ENCODE measurements around the gene TADA2B.
A peak's percentile ranks its signal among the peaks of the same experiment; 100 is the strongest.

Gene TADA2B

DNA sequence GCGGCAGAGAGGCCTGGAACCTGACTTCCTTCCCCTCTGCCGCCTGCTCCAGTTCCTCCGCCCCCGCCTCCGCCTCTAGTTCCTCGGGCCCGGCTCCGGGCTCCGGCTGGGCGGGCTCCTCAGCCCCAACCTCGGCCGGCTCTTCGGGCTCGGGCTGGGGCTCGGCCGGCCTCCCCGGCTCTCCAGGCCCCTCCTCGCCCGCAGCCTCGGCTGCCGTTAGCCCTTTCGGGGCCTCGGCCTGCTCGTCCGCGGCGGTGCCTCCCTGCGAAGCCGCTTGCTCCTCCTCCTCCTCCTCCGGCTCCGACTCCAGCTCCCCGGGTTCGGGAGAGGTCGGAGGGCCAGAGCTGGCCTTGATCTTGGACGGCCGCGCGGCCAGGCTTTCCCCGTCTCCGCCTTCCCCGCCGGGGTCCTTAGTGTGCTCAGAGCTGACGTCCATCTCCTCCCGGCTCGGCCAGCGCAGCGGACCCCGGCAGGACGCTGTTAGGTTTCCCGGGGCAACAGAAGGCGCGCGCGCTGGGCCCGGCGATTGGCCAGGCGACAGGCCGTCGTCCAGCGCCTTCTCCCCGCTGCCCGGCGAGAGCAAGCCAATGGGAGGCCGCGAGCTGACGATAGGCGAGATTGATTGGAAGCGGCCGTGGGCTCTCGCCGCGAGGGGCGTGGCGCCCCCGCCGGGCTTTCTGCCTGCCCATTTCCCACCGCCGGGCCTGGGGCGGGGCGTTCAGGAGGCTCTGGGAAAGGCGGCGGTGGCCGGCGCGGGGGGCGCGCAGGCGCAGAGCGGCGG is 479 bp upstream of the TADA2B start:
- peak; percentile 91 for DNase-seq

DNA sequence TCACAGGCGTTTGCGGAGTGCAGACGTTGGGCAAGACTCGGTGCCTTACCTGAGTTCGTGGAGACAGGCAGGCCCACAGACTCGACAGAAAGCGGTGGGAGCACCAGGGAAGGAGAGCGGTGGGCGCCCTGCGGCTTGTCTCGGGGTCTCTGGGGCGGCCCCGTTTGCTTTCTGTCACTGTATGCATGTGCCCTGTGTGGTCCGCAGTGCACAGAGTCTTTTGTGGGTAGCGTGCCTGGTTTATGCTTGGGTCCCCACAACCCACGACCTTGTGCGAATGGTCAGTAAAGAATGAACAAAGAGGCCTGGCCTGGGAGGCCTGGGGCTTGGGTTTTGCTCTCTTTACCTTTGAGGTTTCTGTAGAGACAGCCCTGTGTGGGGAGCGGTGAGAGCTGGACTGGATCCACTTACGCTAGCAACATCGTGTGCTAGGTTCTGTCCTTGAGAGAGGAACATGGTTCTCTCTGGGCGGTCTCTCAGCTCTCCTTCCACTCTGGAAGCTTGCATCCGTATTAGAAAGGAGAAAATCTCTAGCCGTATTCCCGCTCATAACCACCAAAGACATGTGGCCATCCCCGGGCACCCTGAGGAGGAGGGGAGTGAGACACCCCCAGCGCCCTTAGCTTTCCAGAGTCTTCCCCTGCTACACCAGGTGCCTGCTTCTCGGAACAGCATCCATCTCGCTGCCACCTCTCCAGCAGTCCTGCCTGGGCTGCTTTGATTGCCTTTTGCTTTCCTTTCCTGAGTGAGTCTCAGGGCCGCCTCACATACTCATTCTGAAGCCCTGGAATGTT is 1.2 kb downstream of the TADA2B start:
- no peak for DNase-seq

DNA sequence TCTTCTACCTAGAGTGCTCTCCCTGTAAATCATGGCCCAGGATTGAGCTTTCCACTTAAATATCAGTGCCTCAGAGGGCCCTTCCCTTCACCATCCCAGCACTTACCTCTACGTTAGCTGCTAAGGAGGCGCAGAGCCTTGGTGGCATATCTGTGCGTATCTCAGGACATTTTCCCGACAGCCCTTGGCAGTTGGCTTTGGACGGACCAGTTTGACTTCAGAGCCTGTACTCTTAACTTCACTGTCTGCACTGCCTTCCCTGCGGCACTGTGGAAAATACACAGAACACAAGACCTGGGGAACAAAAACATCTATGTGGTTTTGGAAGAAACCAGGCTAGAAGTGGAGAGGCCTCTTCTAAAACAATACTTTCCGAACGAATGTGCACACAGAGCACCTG is 2.4 kb downstream of the TADA2B start:
- no peak for DNase-seq

DNA sequence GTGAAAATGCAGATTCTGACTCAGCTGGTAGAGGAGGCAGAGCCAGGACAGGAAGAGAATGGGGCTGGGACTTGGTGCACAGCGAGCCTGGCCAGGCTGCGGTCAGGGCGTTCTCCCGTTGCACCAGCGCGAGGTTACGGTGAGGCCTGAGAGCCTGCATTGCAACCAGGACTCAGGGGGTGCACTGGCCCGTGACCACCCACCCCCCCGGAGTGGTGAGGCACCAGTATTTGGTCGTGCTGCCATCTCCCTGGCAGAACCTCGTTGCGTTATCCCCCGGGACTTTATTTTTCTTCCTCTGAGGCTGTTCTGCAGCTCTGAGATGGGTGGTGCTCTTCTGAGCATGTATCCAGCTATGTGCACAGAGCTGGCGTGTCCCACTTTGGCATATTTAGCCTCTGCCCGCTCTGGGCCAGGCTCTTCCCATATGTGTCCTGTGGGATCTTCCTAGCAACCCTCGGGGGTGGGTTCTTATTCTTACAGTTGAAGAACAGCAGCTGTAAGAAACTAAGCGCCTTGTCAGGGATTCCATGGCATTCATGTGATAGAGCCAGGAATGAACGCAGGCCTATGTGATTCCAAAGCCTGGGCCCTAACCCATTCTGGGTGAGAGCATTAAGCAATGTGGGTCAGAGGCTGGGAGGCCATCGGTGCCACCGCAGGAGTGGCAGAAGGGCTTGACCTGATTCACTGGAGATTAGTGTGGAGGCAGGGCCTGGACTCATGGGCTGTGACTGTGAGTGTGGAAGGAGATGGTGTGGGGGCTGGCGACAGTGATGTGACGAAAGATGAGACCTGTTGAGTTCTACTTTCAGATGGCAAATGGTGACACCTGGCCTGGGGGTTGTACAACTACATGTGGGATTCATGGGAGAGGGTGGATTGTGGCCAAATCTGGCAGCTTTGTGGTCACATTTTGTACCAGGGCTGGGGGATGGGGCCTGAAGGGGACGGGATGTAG is 3.1 kb downstream of the TADA2B start:
- DNase-seq: no peak

DNA sequence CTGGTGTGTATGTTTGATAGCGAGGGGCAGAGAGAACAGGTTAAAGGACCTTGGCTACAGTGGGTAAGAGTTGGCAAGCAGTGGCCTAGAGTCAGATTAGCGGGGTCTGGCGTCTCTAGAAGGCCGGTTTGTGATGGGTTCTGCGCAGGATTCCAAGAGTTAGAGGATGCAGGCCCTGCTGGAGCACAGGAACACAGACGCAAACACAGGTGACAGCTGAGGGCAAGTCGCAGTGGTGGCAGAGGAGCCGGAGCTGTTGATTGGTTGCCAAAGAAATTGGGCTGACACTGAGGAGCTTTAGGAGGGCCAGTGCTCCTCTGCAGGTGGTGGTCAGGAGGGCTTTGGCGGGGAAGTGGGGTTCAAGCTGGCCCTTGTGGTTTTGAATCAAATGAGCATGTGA is 3.8 kb downstream of the TADA2B start:
- no peak for DNase-seq

DNA sequence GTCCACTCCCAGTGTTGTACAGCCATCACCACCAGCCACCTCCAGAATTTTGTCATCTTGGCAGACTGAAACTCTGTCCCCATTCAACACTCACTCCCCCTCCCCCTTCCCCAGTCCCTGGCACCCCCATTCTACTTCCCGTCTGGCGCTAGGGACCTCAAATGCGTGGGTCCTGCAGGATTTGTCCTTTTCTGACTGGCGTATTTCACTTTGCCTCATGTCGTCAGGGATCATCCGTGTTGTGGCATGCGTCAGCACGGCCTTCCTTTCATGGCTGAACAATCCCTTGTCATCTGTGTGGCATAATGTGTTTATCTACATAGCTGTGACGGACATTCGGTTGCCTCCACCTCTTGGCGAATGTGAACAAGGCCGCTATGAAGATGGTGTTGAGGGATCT is 5.5 kb downstream of the TADA2B start:
- DNase-seq: no peak

DNA sequence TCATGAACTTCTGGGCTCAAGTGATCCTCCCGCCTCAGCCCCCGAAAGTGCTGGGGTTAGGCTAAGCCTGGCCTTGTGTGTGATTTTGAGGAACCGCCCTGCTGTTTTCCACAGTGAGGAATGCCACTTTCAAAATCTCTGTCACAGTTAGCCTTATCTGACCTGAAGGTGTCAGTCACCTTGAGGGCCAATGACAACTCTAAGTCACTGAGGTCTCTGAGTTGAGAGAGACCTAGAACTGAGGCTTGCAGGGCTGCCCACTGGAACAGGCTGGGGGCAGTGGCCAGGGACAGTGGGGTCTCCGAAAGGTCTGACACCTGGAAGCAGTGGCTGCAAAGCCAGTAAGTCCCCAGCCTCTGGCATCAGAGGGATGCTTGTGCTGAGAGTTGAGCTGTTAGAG is 6.1 kb downstream of the TADA2B start:
- DNase-seq: no peak

DNA sequence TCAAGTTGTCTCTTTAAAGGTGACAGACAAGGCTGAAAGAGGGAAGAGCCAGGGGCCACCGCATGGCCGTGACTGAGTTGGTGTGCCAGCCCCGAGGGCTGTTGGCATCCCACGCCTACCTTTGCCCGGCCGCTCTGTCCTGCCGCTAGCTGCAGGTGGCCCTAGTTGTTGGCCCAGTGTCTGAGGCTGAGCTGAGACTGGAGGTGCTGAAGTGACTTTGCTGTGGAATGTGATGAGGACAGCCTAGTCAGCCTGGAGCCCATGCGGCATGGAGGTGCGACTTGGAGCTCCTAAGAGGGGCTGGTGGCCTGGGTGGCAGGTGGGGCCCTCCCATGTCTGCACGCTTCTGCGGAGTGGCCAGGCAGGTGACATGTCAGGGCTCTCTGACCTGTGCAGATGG is 6.6 kb downstream of the TADA2B start:
- no peak for DNase-seq

DNA sequence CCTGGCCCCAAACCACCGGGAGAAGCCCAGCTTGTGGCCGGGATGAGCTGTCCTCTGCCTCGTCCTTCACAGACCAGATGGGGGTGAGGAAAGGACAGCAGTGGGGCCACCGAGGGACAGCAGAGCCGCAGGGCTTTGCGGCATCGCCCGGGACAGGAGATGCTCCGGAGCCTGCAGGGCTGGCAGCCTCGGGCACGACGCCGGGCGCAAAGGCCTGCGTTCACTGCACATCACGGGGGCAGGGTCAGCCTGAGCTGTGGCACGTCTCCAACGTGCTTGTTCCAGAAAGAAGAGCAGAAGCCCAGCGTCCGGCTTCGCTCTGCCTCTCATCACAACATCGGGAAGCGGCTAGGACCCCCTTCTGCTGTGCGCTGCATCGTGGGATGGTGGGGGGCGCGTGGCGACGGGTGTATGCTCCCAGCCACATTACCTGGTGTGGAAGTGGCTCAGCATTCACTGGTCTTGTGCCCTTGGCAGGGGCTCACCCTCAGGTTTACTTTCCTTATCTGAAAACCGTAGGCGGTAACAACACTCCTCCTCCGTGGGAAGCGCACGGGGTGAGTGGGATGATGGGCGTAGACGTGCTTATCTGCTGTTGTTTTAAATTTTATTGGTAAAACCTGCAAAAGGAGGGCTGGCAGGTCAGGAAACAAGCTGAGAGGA is 7.4 kb downstream of the TADA2B start:
- DNase-seq: no peak

DNA sequence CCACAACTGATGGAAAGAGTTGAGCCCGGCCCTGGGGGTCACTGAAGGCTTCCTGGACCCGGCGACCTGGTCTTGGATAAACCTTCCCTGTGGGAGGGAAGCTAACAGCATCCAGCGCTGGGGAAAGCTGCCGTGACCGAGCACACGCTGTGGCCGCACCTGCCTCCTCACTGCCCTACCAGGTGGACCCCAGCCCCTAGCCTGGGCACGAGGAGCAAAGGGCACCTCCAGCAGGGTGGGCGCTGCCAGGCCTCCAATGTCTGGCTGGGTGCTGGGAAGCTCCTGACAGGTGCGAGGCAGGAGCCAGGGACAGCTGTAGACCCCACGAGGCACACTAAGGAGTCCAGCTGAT is 7.9 kb downstream of the TADA2B start:
- no peak for DNase-seq

DNA sequence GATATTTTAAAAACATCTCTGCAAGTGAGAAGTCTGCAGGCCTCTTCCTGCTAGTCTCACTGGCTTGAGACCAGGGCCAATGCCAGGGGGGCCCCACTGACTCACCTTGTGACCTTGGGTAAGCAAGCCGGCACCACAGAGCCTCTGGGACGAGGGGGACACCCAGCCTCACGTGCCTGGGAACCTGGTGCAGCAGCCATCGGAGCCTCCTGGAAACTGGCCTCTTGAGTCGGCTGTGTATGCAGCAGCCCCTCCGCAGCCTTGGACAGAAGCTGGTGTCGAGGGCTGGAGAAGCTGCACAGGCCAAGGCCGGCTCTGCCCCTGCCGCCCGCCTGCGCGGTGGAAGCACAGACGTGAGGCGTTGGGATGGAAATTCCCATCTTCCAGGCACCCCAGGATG is 8.7 kb downstream of the TADA2B start:
- no peak for DNase-seq

DNA sequence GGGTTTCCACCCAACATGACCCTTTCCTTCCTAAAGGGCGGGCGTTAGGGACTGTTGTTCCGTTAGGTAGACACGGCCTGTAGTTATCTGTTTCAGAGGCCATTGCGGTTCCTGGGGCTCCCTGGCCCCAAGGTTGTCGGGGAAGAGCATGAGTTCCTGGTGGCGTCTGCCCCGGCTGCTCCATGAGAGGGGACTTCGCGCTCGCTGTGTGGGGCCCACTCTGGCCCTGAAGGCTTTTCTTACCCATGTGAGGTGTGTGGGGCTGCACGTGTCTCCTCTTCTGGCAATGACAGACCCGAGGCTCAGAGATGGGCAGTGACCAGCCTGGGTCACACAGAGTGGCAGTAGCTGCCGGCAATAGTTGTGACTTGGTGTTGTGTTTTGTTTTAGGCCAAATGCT is 9.1 kb downstream of the TADA2B start:
- no peak for DNase-seq

DNA sequence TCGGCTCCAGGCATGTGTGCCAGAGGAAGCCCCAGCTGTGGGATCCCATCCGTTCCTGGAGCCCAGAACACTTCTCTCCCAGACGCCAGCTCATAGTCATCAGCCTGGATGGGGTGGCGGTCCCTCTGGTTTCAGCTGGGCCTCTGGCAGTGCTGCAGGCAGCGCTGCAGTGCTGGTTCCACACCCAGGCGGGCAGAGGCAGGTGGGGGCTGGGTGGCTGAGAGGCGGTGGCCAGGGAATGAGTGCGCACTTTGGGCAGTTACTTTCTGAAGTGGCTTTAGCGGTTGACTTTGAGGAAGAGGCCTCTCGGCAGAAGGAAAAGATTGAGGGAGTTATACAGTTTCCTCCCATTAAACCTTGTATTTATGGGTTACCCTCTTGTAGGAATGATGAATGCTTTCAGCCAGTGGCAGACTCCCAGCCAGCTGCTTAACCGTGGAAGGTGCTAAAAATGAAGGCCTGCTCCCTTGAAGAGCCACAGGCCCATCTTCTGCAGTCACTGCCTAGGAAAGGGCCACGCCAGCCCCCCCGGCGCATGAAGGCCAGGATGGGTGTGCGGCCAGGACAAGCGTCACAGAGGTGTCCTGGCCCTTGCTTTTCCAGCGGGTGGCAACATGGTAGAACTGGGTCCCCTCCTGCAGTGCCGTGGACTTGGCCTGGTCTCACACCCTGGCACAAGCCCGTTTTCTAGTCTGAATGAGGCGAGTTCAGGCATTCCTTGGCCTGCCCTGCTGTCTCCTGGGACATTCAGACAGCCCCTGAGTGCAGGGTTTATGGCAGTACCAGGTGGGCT is 9.9 kb downstream of the TADA2B start:
- DNase-seq: no peak

DNA sequence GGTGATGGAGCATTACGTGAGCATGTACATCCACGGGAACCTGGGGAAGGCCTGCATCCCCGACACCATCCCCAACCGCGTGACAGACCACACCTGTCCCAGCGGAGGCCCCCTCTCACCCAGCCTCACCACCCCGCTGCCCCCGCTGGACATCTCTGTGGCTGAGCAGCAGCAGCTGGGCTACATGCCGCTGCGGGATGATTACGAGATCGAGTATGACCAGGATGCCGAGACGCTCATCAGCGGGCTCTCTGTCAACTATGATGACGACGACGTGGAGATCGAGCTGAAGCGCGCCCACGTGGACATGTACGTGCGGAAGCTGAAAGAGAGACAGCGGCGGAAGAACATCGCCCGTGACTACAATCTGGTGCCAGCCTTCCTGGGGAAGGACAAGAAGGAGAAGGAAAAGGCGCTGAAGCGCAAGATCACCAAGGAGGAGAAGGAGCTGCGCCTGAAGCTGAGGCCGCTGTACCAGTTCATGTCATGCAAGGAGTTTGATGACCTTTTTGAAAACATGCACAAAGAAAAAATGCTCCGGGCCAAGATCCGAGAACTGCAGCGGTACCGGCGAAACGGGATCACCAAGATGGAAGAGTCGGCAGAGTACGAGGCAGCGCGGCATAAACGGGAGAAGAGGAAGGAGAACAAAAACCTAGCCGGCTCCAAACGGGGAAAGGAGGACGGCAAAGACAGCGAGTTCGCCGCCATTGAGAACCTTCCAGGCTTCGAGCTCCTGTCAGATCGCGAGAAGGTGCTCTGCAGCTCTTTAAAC is 11.1 kb downstream of the TADA2B start:
- no peak for DNase-seq

DNA sequence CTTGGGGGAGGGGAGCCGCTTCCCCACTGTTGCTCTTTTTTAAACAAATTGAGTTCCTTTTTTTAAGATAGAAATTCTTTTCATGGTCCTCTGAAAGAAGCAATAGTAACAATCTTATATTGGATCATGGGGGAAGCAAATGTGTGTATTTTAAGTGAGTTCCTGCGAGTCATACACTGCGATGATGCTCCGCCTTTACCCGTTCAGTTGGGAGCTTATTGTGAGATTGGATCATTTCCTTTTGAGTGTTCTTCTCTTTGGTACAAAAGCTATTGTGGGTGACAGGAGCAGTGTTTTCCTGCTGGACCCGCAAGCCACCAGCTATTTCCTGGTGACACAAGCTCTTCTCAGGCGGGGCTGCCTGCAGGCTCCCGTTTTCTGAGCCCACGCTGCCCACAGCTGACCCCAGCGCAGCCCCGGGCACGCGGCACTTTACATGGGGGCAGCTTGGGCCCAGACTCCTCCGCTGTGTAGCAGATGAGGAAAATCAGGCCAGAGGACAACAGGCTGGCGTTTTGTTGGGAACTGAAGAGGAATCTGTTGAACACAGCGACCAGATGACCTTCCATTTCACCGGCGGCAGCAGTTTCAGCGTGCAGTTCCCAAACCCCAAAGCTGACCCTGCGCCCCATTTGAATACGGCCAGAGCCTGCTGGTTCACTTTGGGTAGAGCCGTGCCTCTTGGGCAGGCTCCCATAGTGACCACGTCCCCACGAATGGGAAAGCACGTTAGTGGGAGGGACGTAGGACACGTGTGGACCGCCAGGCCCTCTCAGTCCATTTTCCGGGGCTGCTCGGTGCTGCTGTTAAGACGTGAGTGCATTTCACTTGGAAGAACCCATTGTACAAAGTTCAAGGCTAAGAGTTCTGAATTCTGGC is 12.2 kb downstream of the TADA2B start:
- DNase-seq: no peak

DNA sequence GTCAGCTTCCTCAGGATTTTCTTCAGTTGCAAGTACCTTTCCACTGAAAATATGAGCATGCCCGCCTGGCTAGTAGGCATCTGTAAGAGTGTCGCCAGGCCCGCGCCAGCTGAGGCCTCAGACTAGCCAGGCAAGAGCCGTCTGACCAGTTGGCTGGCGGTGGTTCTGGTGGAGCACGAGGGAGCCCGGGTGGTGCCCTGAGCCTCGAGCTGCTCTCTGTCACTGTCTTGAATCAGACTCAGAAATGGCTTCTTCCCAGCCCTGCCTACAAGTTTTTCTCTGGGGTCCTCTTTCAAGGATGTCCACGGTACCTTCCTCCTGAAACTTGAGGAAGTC is 12.8 kb downstream of the TADA2B start:
- no peak for DNase-seq

DNA sequence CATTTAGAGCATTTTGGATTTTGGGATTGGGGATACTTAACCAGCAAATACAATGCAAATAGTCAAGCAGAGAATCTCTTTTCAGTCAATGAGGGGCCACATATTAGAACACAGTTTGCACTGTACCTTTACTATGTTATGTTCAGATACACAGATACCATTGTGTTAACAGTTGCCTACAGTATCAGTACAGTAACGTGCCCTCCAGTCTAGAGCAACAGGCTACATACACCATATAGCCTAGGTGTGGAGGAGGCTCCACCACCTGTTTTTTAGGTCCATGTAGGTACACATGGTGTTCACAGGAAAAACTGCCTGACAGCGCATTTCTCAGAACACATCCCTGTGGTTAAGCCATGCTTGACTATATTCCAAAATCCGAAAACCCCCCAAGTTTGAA is 15.6 kb downstream of the TADA2B start:
- no peak for DNase-seq

DNA sequence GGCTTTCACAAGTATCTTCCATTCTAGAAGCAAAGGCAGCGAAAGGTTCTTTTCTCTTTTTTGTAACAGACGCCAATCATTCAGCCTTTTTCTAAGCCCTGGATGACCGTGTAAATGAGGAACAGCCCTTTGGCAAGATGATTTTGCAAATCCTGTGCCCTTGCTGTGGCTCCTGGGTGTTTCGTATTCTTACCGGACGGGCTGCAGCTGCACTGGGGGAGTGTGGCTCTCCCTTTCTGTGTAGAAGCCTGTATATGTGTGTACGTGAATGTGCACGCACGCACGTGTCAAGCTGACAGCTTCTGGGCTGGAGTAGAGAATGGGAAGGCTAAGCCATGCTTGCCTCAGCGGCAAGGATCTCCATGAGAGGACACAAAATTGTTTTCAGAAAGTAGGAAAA is 16.5 kb downstream of the TADA2B start:
- DNase-seq: no peak

DNA sequence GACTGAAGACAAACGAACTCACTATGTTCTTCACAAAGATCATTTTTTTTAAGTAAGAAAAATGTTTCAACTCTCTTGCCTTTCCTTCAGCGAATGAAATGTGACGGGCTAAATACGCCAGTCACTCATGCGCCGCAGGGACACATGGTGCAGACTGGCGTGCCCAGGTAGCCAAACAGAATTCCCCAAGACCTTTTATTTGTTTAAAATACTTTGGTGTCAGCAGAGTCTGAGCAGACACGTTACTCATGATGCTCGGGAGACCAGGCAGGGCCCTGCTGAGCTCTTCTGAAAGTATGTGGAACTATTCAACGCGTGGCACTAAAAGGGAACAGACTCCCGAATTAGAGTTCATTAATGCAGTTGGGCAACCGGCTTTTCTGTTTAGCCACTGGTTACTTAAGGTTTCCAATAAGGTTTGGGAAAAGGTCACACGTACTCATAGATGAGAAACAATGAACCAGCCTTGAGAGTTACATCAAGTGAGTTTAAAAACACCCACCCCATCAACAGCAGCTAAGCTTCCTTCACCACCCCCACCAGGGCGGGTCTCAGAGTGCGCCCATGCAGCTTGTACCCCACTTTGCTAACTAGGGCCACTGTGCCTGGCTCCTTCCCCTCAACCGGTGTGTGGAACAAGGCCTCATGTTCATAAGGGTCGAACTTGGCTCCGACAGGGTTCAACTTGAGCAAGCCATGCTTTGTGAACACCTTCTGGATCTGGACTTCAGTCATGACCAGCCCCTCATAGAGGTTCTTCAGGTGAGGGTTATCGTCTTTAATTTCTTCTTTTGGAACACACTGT is 17.4 kb downstream of the TADA2B start:
- DNase-seq: no peak

Measured in stimulated activated CD4-positive, alpha-beta T cell treated with anti-CD3 and anti-CD28 coated beads, Interleukin-12 subunit alpha, Interleukin-12 subunit beta, amount 100 ng/mL, for 4 hours (primary cell).